AG10803 (cell line): ENCODE results near the gene EBNA1BP2.
A peak's percentile ranks its signal among the peaks of the same experiment; 100 is the strongest.

Experiments used
- DNase-seq: peaks from one replicate; pipeline ENCODE4 v3.0.0; 2010; ENCODE audit warnings: low read depth
- H3K4me3 ChIP-seq: 2 replicates; pipeline ENCODE4 v1.5.1; 2011; ENCODE audit warnings: mild to moderate bottlenecking, low read length, control low read depth
- CTCF ChIP-seq: conservative IDR thresholded peaks from 2 replicates; pipeline ENCODE4 v1.5.1; 2011; ENCODE audit warnings: mild to moderate bottlenecking, low read length, control low read depth, inconsistent platforms

The EBNA1BP2 gene

GRCh38 chr1:43207229-43207853, 35.3 kb upstream of the EBNA1BP2 start:
- no peak overlapping the region for H3K4me3 ChIP-seq
- DNase-seq = no peak
- no peak for TF ChIP-seq CTCF

- no peak for TF ChIP-seq CTCF
- peak overlapping the region; percentile 33 for H3K4me3 ChIP-seq
These were observed 34.6 kb upstream of the EBNA1BP2 start for GRCh38 chr1:43206600-43207228.

GRCh38 chr1:43205671-43206070, 33.6 kb upstream of the EBNA1BP2 start:
- no peak overlapping the region for H3K4me3 ChIP-seq
- TF ChIP-seq CTCF = no peak
- DNase-seq = peak; percentile 51

More at GRCh38 chr1:43206600-43207228, 34.6 kb upstream of the EBNA1BP2 start:
- DNase-seq = peak; percentile 99

GRCh38 chr1:43204394-43204793, 32.3 kb upstream of the EBNA1BP2 start:
- no peak for TF ChIP-seq CTCF
- DNase-seq = no peak
- H3K4me3 ChIP-seq = no peak overlapping the region

- no peak overlapping the region for H3K4me3 ChIP-seq
- TF ChIP-seq CTCF = no peak
- DNase-seq = no peak
These were observed 31.8 kb upstream of the EBNA1BP2 start for GRCh38 chr1:43203859-43204258.

- H3K4me3 ChIP-seq = no peak overlapping the region
- no peak for DNase-seq
- TF ChIP-seq CTCF = no peak
These were observed 27.1 kb upstream of the EBNA1BP2 start for GRCh38 chr1:43199093-43199726.
